Dermis blood vessel endothelial cell (primary cell): ENCODE measurements around the gene CCDC24. TPM values are rescaled to one million over a fixed set of nuclear protein-coding genes. Genes with fewer than 3 reads are reported as not detected.

Experiments used
- DNase-seq: peaks from one replicate; pipeline ENCODE4 v3.0.0; 2010
- total RNA-seq: library from RNA; depleted of rRNA; stranded (reverse); fragments of >200 nt; gene quantifications from 2 replicates; pipeline ENCODE4 v1.2.3, GENCODE V29; 2014

Gene CCDC24
- total RNA-seq, 1 donor from 2014 or later = 2.2 TPM

DNA sequence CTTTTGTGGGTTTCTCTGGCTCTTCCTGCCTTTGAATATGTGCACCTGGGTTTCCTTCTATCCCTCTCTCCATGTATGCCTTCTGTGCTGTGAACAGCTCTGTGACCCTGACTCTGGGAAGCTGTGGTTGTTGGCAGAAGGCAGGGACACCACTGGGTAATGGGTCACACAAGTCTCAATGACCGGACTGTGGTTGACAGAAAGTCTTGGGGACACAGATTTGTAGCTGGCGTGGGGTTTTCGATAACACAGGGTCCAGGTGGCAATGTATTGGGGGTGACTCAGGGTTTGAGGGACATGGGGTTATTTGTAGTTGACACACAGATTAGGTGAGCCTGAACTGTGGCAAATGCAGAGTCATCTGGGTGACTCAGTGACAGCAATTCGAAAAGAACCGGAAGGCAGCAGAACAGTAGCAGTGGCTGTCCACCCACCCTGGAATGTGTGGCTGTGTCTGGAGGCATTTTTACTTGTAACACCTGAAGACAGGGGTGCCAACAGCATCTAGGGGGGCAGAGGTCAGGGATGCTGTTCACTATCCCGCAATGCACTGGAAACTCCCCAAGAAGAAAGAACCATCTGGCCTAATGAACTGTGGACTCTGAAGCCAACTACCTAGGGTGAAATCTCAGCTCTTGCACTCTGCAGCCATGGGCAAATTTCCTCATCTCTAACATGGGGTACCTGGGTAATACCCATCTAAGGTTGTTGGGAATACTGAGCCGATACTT is 52.8 kb downstream of the CCDC24 start:
- no peak for DNase-seq

- no peak for DNase-seq
These were observed 53.7 kb downstream of the CCDC24 start for GRCh38 chr1:44045064-44045463.

Other genes starting within 250 kb of the CCDC24 start
- gene ARTN, start 57.8 kb upstream of the CCDC24 start, total RNA-seq = not detected in 2 replicates
- 14.8 and 17.3 TPM in 2 replicates for gene IPO13, start 44.6 kb upstream of the CCDC24 start, total RNA-seq
- 24.2 and 24.3 TPM in 2 replicates for gene DPH2, start 21.6 kb upstream of the CCDC24 start, total RNA-seq
- gene ATP6V0B, start 16.6 kb upstream of the CCDC24 start, total RNA-seq = 64.6 and 99.2 TPM in 2 replicates
- 50.2 and 64.4 TPM in 2 replicates for gene B4GALT2, start 12.4 kb upstream of the CCDC24 start, total RNA-seq
- gene SLC6A9, start 39.9 kb downstream of the CCDC24 start, total RNA-seq = 0.23 TPM in 1 of 2 replicates, not detected in the other
- gene KLF17, start 127.2 kb downstream of the CCDC24 start, total RNA-seq = not detected in 2 replicates
- not detected in 2 replicates for gene KLF18, start 150.0 kb downstream of the CCDC24 start, total RNA-seq
- 13.0 and 16.5 TPM in 2 replicates for gene DMAP1, start 221.9 kb downstream of the CCDC24 start, total RNA-seq